Measurements from ENCODE around the gene PSMC4.

The PSMC4 gene

GRCh38 chr19:39995794-39996193 is 24.8 kb downstream of the PSMC4 start:
- DNase-seq = no peak

GRCh38 chr19:39996218-39996810 is 25.3 kb downstream of the PSMC4 start:
- no peak for DNase-seq

GRCh38 chr19:39996811-39997637 is 26.1 kb downstream of the PSMC4 start, which contains the start of gene ZNF546:
ZNF546 (plus strand) TSS chr19:39997060; CDS start chr19:39998327, 1,267 bp downstream.
- peak; percentile 94 for DNase-seq

GRCh38 chr19:39997638-39998216 is 26.8 kb downstream of the PSMC4 start:
- DNase-seq = no peak

- no peak for DNase-seq
Measured at GRCh38 chr19:39998501-39998900, 27.5 kb downstream of the PSMC4 start.

GRCh38 chr19:40005691-40006272 is 34.8 kb downstream of the PSMC4 start:
- DNase-seq = no peak

- no peak for DNase-seq
Measured at GRCh38 chr19:40006273-40006691, 35.3 kb downstream of the PSMC4 start.

- no peak for DNase-seq
Measured at GRCh38 chr19:40009674-40010073, 38.7 kb downstream of the PSMC4 start.

- DNase-seq = no peak
Measured at GRCh38 chr19:40013991-40014390, 43.0 kb downstream of the PSMC4 start.

GRCh38 chr19:40023969-40024368 is 53.0 kb downstream of the PSMC4 start:
- DNase-seq = no peak

- DNase-seq = no peak
Measured at GRCh38 chr19:40025938-40026596, 55.1 kb downstream of the PSMC4 start.

GRCh38 chr19:40026597-40026970 is 55.6 kb downstream of the PSMC4 start:
- no peak for DNase-seq

Measured in CD4-positive, alpha-beta T cell treated with Interleukin-10 for 1 hour (primary cell).